ENCODE results near the gene SOCS2.

DNA sequence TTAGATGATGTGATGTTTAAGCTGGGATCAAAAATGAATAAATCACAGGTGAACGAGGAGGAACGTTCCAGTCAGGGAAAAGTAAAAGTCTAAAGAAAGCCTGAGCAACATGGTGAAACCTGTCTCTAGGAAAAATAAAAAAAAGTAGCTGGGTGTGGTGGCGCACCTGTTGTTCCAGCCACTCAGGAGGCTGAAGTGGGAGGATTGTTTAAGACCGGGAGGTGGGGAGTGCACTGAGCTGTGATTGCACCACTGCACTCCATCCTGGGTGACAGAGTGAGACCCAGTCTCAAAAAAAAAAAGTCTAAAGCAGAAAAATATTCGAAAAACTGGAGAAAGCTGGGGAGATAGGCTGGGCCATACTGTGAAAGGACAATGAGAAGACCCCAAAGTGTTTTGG lies 39.2 kb upstream of the SOCS2 start:
- TF ChIP-seq, protein P1, sequence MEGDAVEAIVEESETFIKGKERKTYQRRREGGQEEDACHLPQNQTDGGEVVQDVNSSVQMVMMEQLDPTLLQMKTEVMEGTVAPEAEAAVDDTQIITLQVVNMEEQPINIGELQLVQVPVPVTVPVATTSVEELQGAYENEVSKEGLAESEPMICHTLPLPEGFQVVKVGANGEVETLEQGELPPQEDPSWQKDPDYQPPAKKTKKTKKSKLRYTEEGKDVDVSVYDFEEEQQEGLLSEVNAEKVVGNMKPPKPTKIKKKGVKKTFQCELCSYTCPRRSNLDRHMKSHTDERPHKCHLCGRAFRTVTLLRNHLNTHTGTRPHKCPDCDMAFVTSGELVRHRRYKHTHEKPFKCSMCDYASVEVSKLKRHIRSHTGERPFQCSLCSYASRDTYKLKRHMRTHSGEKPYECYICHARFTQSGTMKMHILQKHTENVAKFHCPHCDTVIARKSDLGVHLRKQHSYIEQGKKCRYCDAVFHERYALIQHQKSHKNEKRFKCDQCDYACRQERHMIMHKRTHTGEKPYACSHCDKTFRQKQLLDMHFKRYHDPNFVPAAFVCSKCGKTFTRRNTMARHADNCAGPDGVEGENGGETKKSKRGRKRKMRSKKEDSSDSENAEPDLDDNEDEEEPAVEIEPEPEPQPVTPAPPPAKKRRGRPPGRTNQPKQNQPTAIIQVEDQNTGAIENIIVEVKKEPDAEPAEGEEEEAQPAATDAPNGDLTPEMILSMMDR (optimal IDR thresholded peaks at IDR 0.05 in 1 of 3, IDR thresholded peaks at IDR 0.05 in 1 of 3, conservative IDR thresholded peaks at IDR 0.05 in 1 of 3; ENCODE audit: extremely low read depth in 1 of 3, insufficient read depth in 2 of 3, low read length in 3 of 3) = no peak
- TF ChIP-seq EZH2 (IDR thresholded peaks at IDR 0.05; ENCODE audit: low read length) = no peak

All from keratinocyte (primary cell).